GM18508 (cell line): ENCODE results near the gene IQSEC1.

Experiments used
- ATAC-seq: cut with Tn5 transposase; IDR thresholded peaks from one replicate; pipeline ENCODE4 v1.9.1; 2021; ENCODE audit warnings: moderate number of reproducible peaks; ENCODE audit not compliant: insufficient read depth, unreplicated experiment

Gene IQSEC1

GRCh38 chr3:12903881-12904280 lies 169.3 kb downstream of the IQSEC1 start:
- ATAC-seq = no peak

GRCh38 chr3:12903000-12903800 lies 170.0 kb downstream of the IQSEC1 start:
- ATAC-seq = no peak

GRCh38 chr3:12902181-12902999 lies 170.8 kb downstream of the IQSEC1 start:
- no peak for ATAC-seq

GRCh38 chr3:12901623-12902045 lies 171.6 kb downstream of the IQSEC1 start:
- no peak for ATAC-seq

GRCh38 chr3:12900885-12901411 lies 172.3 kb downstream of the IQSEC1 start:
- ATAC-seq = no peak

- no peak for ATAC-seq
These were observed 174.1 kb downstream of the IQSEC1 start for GRCh38 chr3:12898965-12899755.

GRCh38 chr3:12898290-12898964 lies 174.8 kb downstream of the IQSEC1 start:
- no peak for ATAC-seq

- ATAC-seq = no peak
These were observed 175.6 kb downstream of the IQSEC1 start for GRCh38 chr3:12897381-12898289.

- ATAC-seq = no peak
These were observed 176.9 kb downstream of the IQSEC1 start for GRCh38 chr3:12896063-12896985.

- ATAC-seq = no peak
These were observed 177.7 kb downstream of the IQSEC1 start for GRCh38 chr3:12895391-12896062.

GRCh38 chr3:12894629-12895028 lies 178.6 kb downstream of the IQSEC1 start:
- ATAC-seq = no peak

- no peak for ATAC-seq
These were observed 179.4 kb downstream of the IQSEC1 start for GRCh38 chr3:12893852-12894251.

GRCh38 chr3:12893247-12893646 lies 180.0 kb downstream of the IQSEC1 start:
- no peak for ATAC-seq

GRCh38 chr3:12892840-12893189 lies 180.4 kb downstream of the IQSEC1 start:
- no peak for ATAC-seq

- no peak for ATAC-seq
These were observed 181.0 kb downstream of the IQSEC1 start for GRCh38 chr3:12891985-12892839.

- no peak for ATAC-seq
These were observed 181.7 kb downstream of the IQSEC1 start for GRCh38 chr3:12891391-12891984.
